Jurkat, Clone E6-1 (cell line): ENCODE results near the gene ARHGEF10L.

ENCODE experiments used
- DNase-seq: peaks from one replicate; pipeline ENCODE4 v3.0.0-alpha.2; 2011; ENCODE audit warnings: low read depth, low spot score
- H3K4me3 ChIP-seq: 2 replicates; pipeline ENCODE4 v1.5.1; 2011; ENCODE audit warnings: mild to moderate bottlenecking, low read length, control low read depth, moderate library complexity

Gene ARHGEF10L

GRCh38 chr1:17662296-17662695 lies 122.8 kb downstream of the ARHGEF10L start:
- DNase-seq: no peak
- no peak overlapping the region for H3K4me3 ChIP-seq

- no peak for DNase-seq
- H3K4me3 ChIP-seq: no peak overlapping the region
These were observed 123.3 kb downstream of the ARHGEF10L start for GRCh38 chr1:17662786-17663185.

- no peak for DNase-seq
- no peak overlapping the region for H3K4me3 ChIP-seq
These were observed 124.1 kb downstream of the ARHGEF10L start for GRCh38 chr1:17663646-17664045.

GRCh38 chr1:17664322-17664721 lies 124.8 kb downstream of the ARHGEF10L start:
- no peak overlapping the region for H3K4me3 ChIP-seq
- DNase-seq: no peak

- no peak overlapping the region for H3K4me3 ChIP-seq
- no peak for DNase-seq
These were observed 125.6 kb downstream of the ARHGEF10L start for GRCh38 chr1:17665054-17665453.

- no peak overlapping the region for H3K4me3 ChIP-seq
- no peak for DNase-seq
These were observed 126.6 kb downstream of the ARHGEF10L start for GRCh38 chr1:17665950-17666720.

- no peak for DNase-seq
- H3K4me3 ChIP-seq: no peak overlapping the region
These were observed 128.1 kb downstream of the ARHGEF10L start for GRCh38 chr1:17667641-17668040.

- no peak overlapping the region for H3K4me3 ChIP-seq
- no peak for DNase-seq
These were observed 128.7 kb downstream of the ARHGEF10L start for GRCh38 chr1:17668195-17668594.

GRCh38 chr1:17668624-17669175 lies 129.2 kb downstream of the ARHGEF10L start:
- no peak overlapping the region for H3K4me3 ChIP-seq
- DNase-seq: no peak

- no peak for DNase-seq
These were observed 129.8 kb downstream of the ARHGEF10L start for GRCh38 chr1:17669305-17669704.

GRCh38 chr1:17669866-17670451 lies 130.5 kb downstream of the ARHGEF10L start:
- H3K4me3 ChIP-seq: no peak overlapping the region
- no peak for DNase-seq

More at GRCh38 chr1:17669305-17669704, 129.8 kb downstream of the ARHGEF10L start:
- H3K4me3 ChIP-seq: no peak overlapping the region

- H3K4me3 ChIP-seq: no peak overlapping the region
- no peak for DNase-seq
These were observed 131.3 kb downstream of the ARHGEF10L start for GRCh38 chr1:17670587-17671313.

GRCh38 chr1:17671314-17671705 lies 131.8 kb downstream of the ARHGEF10L start:
- DNase-seq: no peak
- H3K4me3 ChIP-seq: no peak overlapping the region

- no peak for DNase-seq
- H3K4me3 ChIP-seq: no peak overlapping the region
These were observed 132.2 kb downstream of the ARHGEF10L start for GRCh38 chr1:17671741-17672140.

GRCh38 chr1:17672226-17672625 lies 132.7 kb downstream of the ARHGEF10L start:
- H3K4me3 ChIP-seq: no peak overlapping the region
- no peak for DNase-seq

- DNase-seq: no peak
These were observed 134.0 kb downstream of the ARHGEF10L start for GRCh38 chr1:17673329-17674072.

GRCh38 chr1:17674726-17675500 lies 135.4 kb downstream of the ARHGEF10L start:
- no peak for DNase-seq

More at GRCh38 chr1:17673329-17674072, 134.0 kb downstream of the ARHGEF10L start:
- H3K4me3 ChIP-seq: no peak overlapping the region

GRCh38 chr1:17675744-17676143 lies 136.2 kb downstream of the ARHGEF10L start:
- H3K4me3 ChIP-seq: no peak overlapping the region
- no peak for DNase-seq

More at GRCh38 chr1:17674726-17675500, 135.4 kb downstream of the ARHGEF10L start:
- no peak overlapping the region for H3K4me3 ChIP-seq
